GM23338 (cell line): ENCODE measurements around the gene INPP5A.

Experiments
- CREB1 ChIP-seq: fragments of 250-450 bp; sonication (Bioruptor Pico); IDR thresholded peaks from 2 replicates; pipeline ENCODE4 v1.5.0; 2020; ENCODE audit warnings: low read depth, mild to moderate bottlenecking, moderate library complexity
- CTCF ChIP-seq, 2 experiments: fragments of 200-600 bp in 1 of 2; sonication (generic) in 1 of 2; conservative IDR thresholded peaks; 2 replicates each; pipeline versions ENCODE4 v1.5.1 to v1.6.1; 2016 to 2017; ENCODE audit warnings: antibody characterized with exemption in 2 of 2, low read depth in 2 of 2, mild to moderate bottlenecking in 2 of 2, moderate library complexity in 1 of 2
- ETS1 ChIP-seq: IDR thresholded peaks from 2 replicates; pipeline ENCODE4 v1.6.1; 2016; ENCODE audit warnings: antibody characterized with exemption
- EZH2 ChIP-seq: fragments of 200-600 bp; sonication (generic); IDR thresholded peaks from one replicate; pipeline ENCODE4 v1.8.0; 2017; ENCODE audit warnings: antibody characterized with exemption, mild to moderate bottlenecking, low read depth; ENCODE audit not compliant: unreplicated experiment
- EZH2phosphoT487 ChIP-seq: fragments of 200-600 bp; sonication (generic); IDR thresholded peaks from one replicate; pipeline ENCODE4 v1.8.1; 2018; ENCODE audit warnings: antibody characterized with exemption; ENCODE audit not compliant: unreplicated experiment
- JUNB ChIP-seq: IDR thresholded peaks from one replicate; pipeline ENCODE4 v1.6.1; 2016; ENCODE audit warnings: antibody characterized with exemption; ENCODE audit not compliant: unreplicated experiment
- NANOG ChIP-seq: IDR thresholded peaks from 2 replicates; pipeline ENCODE4 v1.6.1; 2016; ENCODE audit warnings: antibody characterized with exemption, borderline replicate concordance
- POLR2AphosphoS5 ChIP-seq: IDR thresholded peaks from 2 replicates; pipeline ENCODE4 v1.6.1; 2016; ENCODE audit warnings: antibody characterized with exemption, low read depth
- REST ChIP-seq: IDR thresholded peaks from one replicate; pipeline ENCODE4 v1.6.1; 2018; ENCODE audit warnings: antibody characterized with exemption; ENCODE audit not compliant: unreplicated experiment
- ZNF114 ChIP-seq: fragments of 250-450 bp; sonication (Bioruptor Pico); IDR thresholded peaks from 2 replicates; pipeline ENCODE4 v1.5.0; 2020; ENCODE audit warnings: mild to moderate bottlenecking, moderate library complexity
- ZNF331 ChIP-seq: fragments of 250-450 bp; sonication (Bioruptor Pico); IDR thresholded peaks from 2 replicates; pipeline ENCODE4 v1.5.0; 2020; ENCODE audit warnings: low read depth, mild to moderate bottlenecking, moderate library complexity
- ZNF462 ChIP-seq: fragments of 250-450 bp; sonication (Bioruptor Pico); IDR thresholded peaks from 2 replicates; pipeline ENCODE4 v1.5.0; 2020; ENCODE audit warnings: mild to moderate bottlenecking, moderate library complexity

- no peak for TF ChIP-seq CTCF (conservative IDR thresholded peaks at IDR 0.05; ENCODE audit: low read depth in 2 of 2)
- no peak for TF ChIP-seq ETS1
- no peak for TF ChIP-seq EZH2phosphoT487
- TF ChIP-seq POLR2AphosphoS5: no peak
- no peak for TF ChIP-seq EZH2
- TF ChIP-seq CREB1 (CRISPR knock-in tag): no peak
- TF ChIP-seq REST: no peak
- no peak for TF ChIP-seq ZNF462 (CRISPR knock-in tag)
- TF ChIP-seq NANOG: no peak
- TF ChIP-seq ZNF114 (CRISPR knock-in tag): no peak
- no peak for TF ChIP-seq JUNB
- no peak for TF ChIP-seq ZNF331 (CRISPR knock-in tag)
These were observed 163.7 kb downstream of the INPP5A start for GRCh38 chr10:132701099-132701845.
